NT2/D1 (cell line): ENCODE measurements around the gene CYP27B1.
A peak's percentile ranks its signal among the peaks of the same experiment; 100 is the strongest.

Experiments
- DNase-seq: peaks from one replicate; pipeline ENCODE4 v3.0.0-alpha.2; 2011; ENCODE audit warnings: low read depth, low spot score
- H3K27me3 ChIP-seq: 2 replicates; pipeline ENCODE4 v1.6.0; 2011; ENCODE audit warnings: mild to moderate bottlenecking; ENCODE audit not compliant: insufficient read length, insufficient read depth
- H3K36me3 ChIP-seq: 2 replicates; pipeline ENCODE4 v1.6.1; 2011; ENCODE audit warnings: mild to moderate bottlenecking, low read length, mixed read lengths; ENCODE audit not compliant: insufficient read depth, insufficient read length
- H3K4me1 ChIP-seq: 2 replicates; pipeline ENCODE4 v1.5.1; 2011; ENCODE audit not compliant: insufficient read depth, insufficient read length
- H3K4me3 ChIP-seq: 2 replicates; pipeline ENCODE4 v1.5.1; 2011; ENCODE audit warnings: low read depth; ENCODE audit not compliant: insufficient read length
- H3K9ac ChIP-seq: 2 replicates; pipeline ENCODE4 v1.6.0; 2011; ENCODE audit warnings: low read depth; ENCODE audit not compliant: insufficient read length
- H3K9me3 ChIP-seq: 2 replicates; pipeline ENCODE4 v1.5.1; 2011; ENCODE audit warnings: mild to moderate bottlenecking, low read length; ENCODE audit not compliant: insufficient read depth
- SUZ12 ChIP-seq: IDR thresholded peaks from 2 replicates; pipeline ENCODE4 v1.6.1; 2011; ENCODE audit not compliant: insufficient read length, insufficient read depth; ENCODE audit errors: extremely low read depth
- YY1 ChIP-seq: IDR thresholded peaks from 2 replicates; pipeline ENCODE4 v1.6.1; 2011; ENCODE audit not compliant: insufficient read length, insufficient read depth
- ZNF274 ChIP-seq: IDR thresholded peaks from 2 replicates; pipeline ENCODE4 v1.6.1; 2011; ENCODE audit warnings: mild to moderate bottlenecking, low read depth, low read length

CYP27B1 gene

DNA sequence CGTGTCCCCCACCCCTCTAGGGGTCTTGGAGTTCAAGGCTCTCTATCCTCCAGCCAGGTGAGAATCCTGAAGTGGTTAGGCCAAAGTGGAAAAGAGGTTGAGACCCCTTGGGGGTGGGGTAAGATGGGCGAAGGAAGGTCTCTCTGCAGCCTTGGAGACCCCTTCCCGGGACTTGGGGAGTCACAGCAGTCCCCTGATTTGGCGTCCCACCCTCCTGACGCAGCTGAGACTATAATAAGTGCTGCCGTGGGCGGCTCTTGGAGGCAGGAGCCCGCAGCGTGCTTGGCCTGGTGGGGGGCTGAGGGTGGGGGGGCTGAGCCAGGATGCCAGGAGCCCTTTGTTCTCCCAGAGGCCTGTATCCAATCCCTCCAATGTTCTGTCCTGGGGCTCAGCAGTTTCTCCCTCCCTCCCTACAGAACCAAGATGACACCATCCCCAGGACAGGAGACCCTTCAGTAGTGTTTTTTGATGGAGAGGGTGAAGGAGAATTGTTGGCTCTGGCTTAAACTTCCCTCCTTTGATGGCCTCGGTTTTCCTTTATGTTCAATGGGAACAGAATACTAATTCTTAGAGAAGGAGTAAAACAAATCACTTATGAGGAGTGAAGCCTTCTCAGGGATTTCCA lies 26.9 kb downstream of the CYP27B1 start:
- H3K27me3 ChIP-seq, result peaks cover 67% of the 10 kb centered on the region
- no peak overlapping the region for H3K4me3 ChIP-seq

DNA sequence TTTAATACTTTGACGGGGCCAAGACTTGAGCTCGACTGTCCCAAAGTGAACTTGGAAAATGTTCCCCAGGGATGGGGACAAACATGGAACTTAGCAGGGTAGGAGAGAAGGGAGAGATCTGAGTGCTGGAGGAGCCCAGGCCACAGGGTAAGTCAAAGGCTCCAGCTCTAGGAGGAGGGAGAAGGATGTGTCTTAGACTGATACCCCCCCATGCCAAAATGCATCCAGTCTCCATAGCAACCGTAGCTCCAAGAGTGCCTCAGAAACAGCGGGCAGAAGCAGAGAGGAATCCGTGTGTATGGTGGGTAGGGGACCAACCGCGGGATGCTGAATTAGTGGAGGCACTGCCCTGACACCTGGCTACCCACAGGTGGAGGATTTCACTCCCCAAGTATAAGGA lies 27.5 kb downstream of the CYP27B1 start:
- no peak for TF ChIP-seq ZNF274
- TF ChIP-seq YY1, result no peak
- no peak for TF ChIP-seq SUZ12
- no peaks in the 10 kb centered on the region for H3K36me3 ChIP-seq
- H3K9ac ChIP-seq, result no peak overlapping the region
- no peaks in the 10 kb centered on the region for H3K9me3 ChIP-seq
- H3K4me1 ChIP-seq, result peaks cover 6% of the 10 kb centered on the region
- no peak overlapping the region for H3K4me3 ChIP-seq
- no peak for DNase-seq
- H3K27me3 ChIP-seq, result peaks cover 73% of the 10 kb centered on the region

More for the DNA sequence above, 26.9 kb downstream of the CYP27B1 start:
- H3K9ac ChIP-seq, result no peak overlapping the region
- no peaks in the 10 kb centered on the region for H3K36me3 ChIP-seq
- no peak for TF ChIP-seq YY1
- H3K9me3 ChIP-seq, result no peaks in the 10 kb centered on the region
- DNase-seq, result no peak
- peaks cover 6% of the 10 kb centered on the region for H3K4me1 ChIP-seq

DNA sequence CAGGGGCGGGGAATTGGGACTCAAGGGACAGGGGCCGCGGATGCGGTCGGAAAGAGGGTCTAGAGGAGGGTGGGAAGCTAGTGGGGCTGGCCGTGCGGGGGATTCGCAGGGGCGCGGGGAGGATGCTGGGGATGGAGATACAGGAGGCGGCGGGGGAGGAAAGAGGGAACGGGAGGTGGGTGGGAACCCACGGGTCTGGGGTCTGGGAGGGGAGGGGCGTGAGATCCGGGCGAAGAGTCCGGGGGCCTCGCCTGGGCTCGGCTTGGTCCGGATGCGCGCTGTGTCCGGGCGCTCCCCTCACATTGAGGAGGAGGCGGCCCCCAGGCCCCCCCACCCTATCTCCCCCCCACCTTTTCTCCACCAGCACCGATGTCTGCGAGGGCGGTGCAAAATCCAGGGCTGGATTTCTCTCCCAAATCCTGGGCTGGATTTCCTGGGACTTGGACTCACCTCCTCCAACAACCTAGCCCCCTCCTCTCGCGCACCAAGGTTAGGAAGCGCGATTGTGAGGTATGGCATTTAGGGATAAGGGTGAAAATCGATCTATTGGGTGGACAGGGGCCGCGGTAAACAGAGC lies 28.1 kb downstream of the CYP27B1 start, which contains the start of gene AGAP2:
Gene AGAP2, minus strand, starts transcription at position 82 of the 577 bp plus-strand sequence. CDS start 496 bp downstream, outside the sequence.
- DNase-seq, result no peak
- H3K4me3 ChIP-seq, result peak within 1 kb of the TSS; percentile 44
- H3K9me3 ChIP-seq, result no peaks in the 10 kb centered on the region
- peak within 1 kb of the TSS; percentile 46 for H3K9ac ChIP-seq
- TF ChIP-seq YY1, result no peak
- no peak for TF ChIP-seq SUZ12
- no peak for TF ChIP-seq ZNF274
- H3K36me3 ChIP-seq, result no peaks in the 10 kb centered on the region
- peaks cover 80% of the 10 kb centered on the region for H3K27me3 ChIP-seq
- H3K4me1 ChIP-seq, result peaks cover 6% of the 10 kb centered on the region

DNA sequence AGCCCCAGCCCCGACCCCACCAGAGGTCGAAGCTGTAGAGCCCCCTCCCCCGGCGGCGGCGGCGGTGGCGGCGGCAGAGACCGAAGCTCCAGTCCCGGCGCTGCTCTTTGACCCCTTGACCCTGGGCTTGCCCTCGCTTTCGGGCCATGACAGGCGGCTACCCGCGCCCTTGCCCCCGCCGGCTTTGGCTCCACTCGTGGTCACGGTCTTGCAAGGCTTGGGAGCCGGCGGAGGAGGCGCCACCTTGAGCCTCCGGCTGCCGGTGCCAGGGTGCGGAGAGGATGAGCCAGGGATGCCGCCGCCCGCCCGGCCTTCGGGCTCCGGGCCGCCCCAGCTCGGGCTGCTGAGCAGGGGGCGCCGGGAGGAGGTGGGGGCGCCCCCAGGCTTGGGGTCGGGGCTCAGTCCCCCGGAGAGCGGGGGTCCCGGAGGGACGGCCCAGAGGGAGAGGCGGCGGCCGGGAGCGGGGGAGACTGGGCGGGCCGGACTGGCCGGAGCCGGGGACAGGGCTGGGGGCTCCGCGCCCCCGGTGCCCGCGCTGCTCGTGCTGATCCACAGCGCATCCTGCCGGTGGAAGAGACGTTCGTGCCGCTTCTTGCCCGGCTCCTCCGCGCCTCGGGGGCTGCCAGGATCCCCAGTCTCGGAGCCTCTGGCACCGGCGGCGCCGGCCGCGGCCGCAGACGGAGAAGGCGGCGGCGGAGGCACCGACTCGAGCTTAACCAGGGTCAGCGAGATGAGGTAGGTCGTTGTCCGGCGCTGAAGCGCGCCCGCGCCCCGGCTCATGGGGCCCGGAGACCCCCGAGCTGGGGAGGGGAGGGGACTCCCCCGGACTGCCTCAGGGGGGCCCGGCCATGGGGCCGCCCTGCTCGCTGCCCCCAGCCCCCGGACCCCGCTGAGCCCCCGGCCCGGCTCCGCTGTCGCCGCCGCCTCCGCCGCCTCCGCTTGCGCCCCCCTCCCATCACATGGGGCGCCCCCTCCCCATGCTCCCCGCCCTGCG lies 29.1 kb downstream of the CYP27B1 start:
- peak overlapping the region; percentile 44 for H3K9ac ChIP-seq
- H3K4me3 ChIP-seq, result peak overlapping the region; percentile 44
- H3K27me3 ChIP-seq, result peaks cover 89% of the 10 kb centered on the region
- H3K4me1 ChIP-seq, result peaks cover 6% of the 10 kb centered on the region
- TF ChIP-seq SUZ12, result peak; percentile 65
- no peak for TF ChIP-seq YY1
- H3K9me3 ChIP-seq, result no peaks in the 10 kb centered on the region
- no peak for DNase-seq
- no peaks in the 10 kb centered on the region for H3K36me3 ChIP-seq

DNA sequence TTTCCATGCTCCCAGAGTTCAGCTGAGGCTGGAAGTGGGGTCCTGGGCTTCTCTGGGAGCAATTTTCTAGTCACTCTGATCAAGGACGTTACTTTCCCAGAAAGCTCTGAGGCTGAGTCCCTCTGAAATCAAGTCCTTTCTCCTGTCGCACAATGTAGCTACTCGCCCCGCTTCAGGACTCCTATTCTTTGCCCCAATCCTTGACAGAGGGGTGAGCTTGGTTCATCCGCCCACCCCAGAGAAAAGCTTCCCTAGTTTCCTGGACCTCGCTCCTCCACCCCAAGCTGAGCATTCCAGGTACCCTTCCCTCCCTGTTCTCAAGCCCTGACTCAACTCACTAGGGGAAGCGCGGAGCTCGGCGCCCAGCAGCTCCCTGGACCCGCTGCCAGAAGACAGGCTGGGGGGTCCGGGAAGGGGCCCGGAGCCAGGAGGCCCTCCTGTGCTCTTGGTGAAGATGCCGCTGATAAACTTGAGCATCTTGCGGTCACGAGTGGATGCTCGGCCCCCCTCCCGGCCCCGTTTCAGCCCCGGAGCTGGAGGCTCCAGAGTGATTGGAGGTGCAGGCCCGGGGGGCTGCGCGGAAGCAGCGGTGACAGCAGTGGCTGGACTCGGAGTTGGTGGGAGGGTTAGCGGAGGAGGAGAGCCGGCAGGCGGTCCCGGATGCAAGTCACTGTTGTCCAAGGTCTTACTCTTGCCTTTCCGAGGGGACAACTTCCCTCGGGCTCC lies 30.0 kb downstream of the CYP27B1 start:
- no peak for DNase-seq
- H3K27me3 ChIP-seq, result peaks cover 89% of the 10 kb centered on the region
- TF ChIP-seq ZNF274, result no peak
- TF ChIP-seq SUZ12, result peak; percentile 15
- no peak for TF ChIP-seq YY1
- H3K9me3 ChIP-seq, result no peaks in the 10 kb centered on the region
- no peaks in the 10 kb centered on the region for H3K36me3 ChIP-seq
- peak overlapping the region; percentile 44 for H3K4me3 ChIP-seq
- H3K9ac ChIP-seq, result peak overlapping the region; percentile 44
- H3K4me1 ChIP-seq, result peaks cover 3% of the 10 kb centered on the region

DNA sequence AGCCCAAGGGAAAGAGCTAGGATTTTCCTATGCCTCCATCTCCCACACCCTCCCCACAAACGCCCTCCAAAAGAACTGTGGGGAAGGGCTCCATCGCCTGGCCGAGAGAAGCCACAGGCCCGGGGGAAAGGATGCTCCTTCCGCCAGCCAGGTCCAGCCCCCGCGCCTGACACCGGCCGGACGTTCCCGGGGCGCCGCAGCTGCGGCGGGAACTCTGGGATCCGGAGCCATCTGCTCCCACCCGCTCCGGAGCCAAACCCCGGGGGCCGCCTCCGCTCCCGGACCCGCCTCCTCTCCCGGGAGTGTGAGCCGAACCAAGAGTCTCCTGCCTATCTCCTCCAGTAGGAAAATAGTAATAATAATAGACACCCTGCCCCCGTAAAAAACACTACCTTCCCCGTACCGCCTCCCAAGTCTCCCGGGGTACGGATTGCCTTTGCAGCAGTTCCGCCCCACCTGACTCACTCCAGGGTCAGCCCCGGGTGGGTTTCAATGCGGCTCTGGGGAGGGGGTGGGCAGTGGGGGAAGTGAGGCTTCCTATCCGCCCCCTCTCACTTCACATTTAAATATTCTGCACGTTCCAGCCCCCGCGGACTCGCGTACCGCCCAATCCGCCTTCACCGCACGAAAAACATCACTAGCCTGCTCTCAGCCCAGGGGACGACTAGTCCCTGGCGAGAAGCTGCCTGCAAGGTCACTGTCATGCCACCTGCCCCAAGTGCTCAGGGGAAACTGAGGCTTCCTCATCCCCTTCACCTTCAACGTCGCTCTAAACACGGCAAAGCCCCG lies 30.7 kb downstream of the CYP27B1 start:
- Histone ChIP-seq H3K9me3 (no peaks in the 10 kb centered on the region), H3K9ac (peak overlapping the region; percentile 43), H3K4me3 (peak overlapping the region; percentile 44), H3K36me3 (no peaks in the 10 kb centered on the region), H3K4me1 (peaks cover 3% of the 10 kb centered on the region), H3K27me3 (peaks cover 89% of the 10 kb centered on the region)
- no peak for DNase-seq
- TF ChIP-seq SUZ12 (no peak), YY1 (no peak), ZNF274 (no peak)
